Measurements from ENCODE around the gene POLR2L. TPM values are rescaled to one million over a fixed set of nuclear protein-coding genes. Genes with fewer than 3 reads are reported as not detected.
A peak's percentile ranks its signal among the peaks of the same experiment; 100 is the strongest.

Gene POLR2L
- total RNA-seq, 1 donor from 2014 or later = 256 TPM

- DNase-seq (ENCODE audit: low read depth in 2 of 2) = no peak
Measured at GRCh38 chr11:812390-812789, 29.9 kb downstream of the POLR2L start.

- DNase-seq (ENCODE audit: low read depth in 2 of 2) = peak in 1 of 2 donors; percentile 47
Measured at GRCh38 chr11:811446-812245, 30.7 kb downstream of the POLR2L start.

GRCh38 chr11:810040-810567 is 32.2 kb downstream of the POLR2L start:
- DNase-seq (ENCODE audit: low read depth in 2 of 2) = peak in 1 of 2 donors; percentile 34

DNA sequence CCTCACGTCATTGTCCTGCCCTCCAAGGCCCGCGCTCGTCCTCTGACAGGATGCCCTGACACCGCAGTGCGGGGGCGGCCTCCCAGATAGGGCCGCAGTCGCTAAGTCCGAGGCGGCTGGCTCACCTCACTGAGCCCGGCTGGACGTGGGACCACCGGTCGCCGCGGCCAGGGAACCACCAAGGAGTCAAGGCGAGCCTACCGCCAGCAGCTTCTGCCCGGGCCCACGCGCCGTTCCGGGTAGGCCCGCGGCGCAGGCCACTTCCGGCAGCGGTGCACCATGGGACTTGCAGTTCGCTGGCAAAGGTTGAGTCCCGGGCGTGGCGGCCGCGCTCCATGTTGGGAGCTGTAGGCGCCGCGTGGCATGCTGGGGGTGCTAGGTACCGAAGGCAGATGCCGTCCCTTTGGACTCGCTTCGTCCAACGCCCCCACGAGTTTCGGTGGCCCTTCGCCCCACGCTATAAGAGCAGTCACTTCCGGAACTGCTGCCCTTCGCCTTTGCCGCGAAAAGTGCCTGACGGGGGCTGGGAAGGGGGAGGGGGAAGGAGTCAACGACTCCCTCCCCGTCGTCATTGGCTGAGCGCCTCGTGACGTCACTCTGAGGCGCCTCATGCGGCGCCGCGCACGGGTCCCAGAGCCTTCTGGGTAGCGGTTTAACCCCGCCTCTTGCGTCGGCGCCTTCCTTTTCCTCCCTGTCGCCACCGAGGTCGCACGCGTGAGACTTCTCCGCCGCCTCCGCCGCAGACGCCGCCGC is 32.9 kb downstream of the POLR2L start, which contains the start of gene RPLP2:
RPLP2 (plus strand) TSS at position 681 of the 753 bp plus-strand sequence. CDS start 268 bp downstream, outside the sequence.
- DNase-seq (ENCODE audit: low read depth in 2 of 2) = peak; percentile 93 to 97

- no peak for DNase-seq (ENCODE audit: low read depth in 2 of 2)
Measured at GRCh38 chr11:808427-809286, 33.7 kb downstream of the POLR2L start.

- DNase-seq (ENCODE audit: low read depth in 2 of 2) = no peak
Measured at GRCh38 chr11:804599-804964, 37.7 kb downstream of the POLR2L start.

DNA sequence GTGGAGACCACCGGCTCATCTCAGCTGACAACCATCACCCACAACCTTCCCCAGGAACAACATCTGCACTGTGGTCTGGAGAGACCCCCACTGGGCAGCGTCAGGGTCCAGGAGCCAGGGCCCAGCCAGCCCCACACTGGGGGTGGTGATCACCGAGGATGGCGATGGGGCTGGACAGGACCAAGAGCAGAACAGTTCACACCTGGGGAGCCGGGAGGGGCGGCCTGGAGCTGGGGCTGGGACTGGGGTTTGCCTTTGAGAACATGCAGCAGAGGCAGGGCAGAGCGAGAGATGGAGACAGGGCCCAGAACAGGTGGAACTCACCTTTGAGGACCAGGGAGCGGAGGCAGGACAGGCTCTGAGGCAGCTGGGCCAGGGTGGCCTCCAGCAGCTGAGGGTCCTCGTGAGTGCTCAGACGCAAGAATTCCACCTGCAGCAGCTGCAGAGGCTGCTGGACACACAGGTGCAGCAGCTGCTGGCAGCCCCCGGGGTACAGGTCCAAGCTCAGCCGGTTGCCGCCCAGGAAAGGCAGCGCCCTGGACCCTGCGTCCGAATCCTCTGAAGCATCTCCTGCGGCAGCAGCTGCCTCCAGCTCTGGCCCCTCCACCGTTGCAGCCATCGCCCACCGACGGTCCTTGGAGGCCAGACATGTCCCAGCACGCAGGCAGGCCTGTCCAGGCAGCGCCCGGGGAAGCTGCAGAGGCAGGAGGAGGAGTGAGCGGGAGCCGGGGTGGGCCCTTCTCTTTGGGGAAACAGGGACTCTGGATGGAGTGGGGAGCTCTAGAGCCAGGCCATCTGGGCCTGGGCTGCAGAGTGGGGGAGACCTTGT is 38.3 kb downstream of the POLR2L start:
- DNase-seq (ENCODE audit: low read depth in 2 of 2) = no peak

- no peak for DNase-seq (ENCODE audit: low read depth in 2 of 2)
Measured at GRCh38 chr11:803467-803742, 38.9 kb downstream of the POLR2L start.

- DNase-seq (ENCODE audit: low read depth in 2 of 2) = no peak
Measured at GRCh38 chr11:802693-803466, 39.4 kb downstream of the POLR2L start.

GRCh38 chr11:802018-802617 is 40.2 kb downstream of the POLR2L start:
- no peak for DNase-seq (ENCODE audit: low read depth in 2 of 2)

DNA sequence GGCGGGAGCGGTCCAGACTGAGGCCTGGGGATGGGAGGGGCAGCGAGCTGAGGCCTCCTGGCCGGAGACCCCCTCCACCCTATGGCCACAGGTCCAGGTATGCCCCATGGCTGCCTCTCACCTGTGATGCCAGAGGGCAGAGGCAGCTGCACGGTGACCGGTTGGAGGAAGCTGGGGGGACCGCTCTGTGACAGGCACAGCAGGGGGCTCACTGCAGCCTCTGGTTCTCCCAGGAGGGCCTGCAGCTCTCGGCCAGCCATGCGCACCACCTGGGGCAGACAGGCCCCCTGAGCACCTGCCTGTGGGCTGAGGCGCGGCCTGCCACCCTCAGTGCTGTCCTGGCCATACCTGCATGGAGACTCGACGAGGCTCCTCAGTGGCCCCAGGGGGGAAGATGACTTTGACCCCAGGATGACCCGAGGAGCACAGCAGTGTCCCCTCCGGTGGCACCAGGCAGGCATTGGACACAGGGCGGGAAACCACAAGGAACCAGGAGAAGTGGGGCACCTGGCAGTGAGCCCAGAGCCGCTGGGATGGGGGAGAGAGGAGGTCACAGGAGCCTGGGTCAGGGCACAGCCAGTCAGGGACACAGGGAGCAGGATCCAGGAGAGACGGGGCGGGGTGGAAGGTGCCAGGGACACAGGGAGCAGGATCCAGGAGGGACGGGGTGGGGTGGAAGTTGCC is 41.1 kb downstream of the POLR2L start:
- DNase-seq (ENCODE audit: low read depth in 2 of 2) = no peak

GRCh38 chr11:800473-800872 is 41.9 kb downstream of the POLR2L start:
- DNase-seq (ENCODE audit: low read depth in 2 of 2) = no peak

- no peak for DNase-seq (ENCODE audit: low read depth in 2 of 2)
Measured at GRCh38 chr11:799641-800316, 42.5 kb downstream of the POLR2L start.

GRCh38 chr11:798093-798713 is 44.1 kb downstream of the POLR2L start, which contains the start of gene SLC25A22:
TSS of gene SLC25A22 (minus strand) at chr11:798281. CDS start at chr11:795006, 3,275 bp downstream.
- DNase-seq (ENCODE audit: low read depth in 2 of 2) = peak in 1 of 2 donors; percentile 83

DNA sequence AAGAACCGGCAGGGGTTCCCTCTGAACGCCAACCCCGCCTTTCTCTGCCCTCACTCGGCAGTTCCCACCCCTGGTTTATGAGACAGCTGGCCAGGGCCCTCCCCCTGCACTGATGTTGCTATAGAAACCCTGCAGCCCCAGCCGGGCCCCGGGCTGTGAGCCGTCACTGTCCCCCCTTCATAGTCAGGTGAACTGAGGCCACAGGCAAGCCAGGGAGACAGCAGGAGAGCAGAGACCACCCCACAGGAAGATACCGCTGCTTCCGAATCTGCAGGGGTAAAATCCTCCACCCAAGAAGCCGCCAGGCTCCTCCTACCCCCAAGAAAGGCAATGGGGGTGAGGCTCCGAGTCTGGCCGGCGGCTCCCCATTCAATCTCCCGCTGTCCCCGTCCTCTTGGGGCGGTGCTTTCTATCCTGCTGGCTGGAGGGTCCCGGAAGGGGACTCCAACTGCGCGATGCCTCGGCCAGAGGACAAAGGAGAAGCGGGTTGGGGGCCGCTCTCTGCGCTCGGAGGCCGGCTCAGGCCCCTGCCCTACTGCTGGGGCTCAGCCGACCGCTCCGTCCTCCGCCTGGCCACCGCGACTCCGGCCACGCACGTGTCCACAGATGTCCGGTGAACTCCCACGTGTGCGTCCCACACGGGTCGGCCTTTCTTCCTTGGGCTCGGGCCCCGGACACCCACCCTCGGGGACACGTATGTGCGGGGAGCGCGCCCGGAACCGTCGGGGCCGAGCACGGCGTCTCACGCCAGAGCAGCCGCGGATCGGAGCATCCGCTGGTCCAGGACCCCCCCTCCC is 44.8 kb downstream of the POLR2L start:
- peak in 1 of 2 donors; percentile 82 for DNase-seq (ENCODE audit: low read depth in 2 of 2)

GRCh38 chr11:796565-797295 is 45.6 kb downstream of the POLR2L start:
- DNase-seq (ENCODE audit: low read depth in 2 of 2) = no peak

All from dermis microvascular lymphatic vessel endothelial cell (primary cell).